Bronchial epithelial cell (primary cell): ENCODE measurements around the gene COLEC12. TPM values are rescaled to one million over a fixed set of nuclear protein-coding genes. Genes with fewer than 3 reads are reported as not detected.

ENCODE experiments used
- DNase-seq: peaks from one replicate; pipeline ENCODE4 v3.0.0-alpha.2; 2010; ENCODE audit warnings: low read depth
- FAIRE-seq: peaks from 2 replicates; lab custom pipeline; 2011; peaks lifted over from hg19 to GRCh38; lab: Jason Lieb, UNC
- H3K27me3 ChIP-seq: 2 replicates; pipeline ENCODE4 v1.5.1; 2011; ENCODE audit warnings: low read length; ENCODE audit not compliant: control insufficient read depth, insufficient read depth
- H3K36me3 ChIP-seq: 2 replicates; pipeline ENCODE4 v1.5.1; 2011; ENCODE audit warnings: low read length; ENCODE audit not compliant: control insufficient read depth, insufficient read depth
- H3K4me3 ChIP-seq: 2 replicates; pipeline ENCODE4 v1.5.1; 2011; ENCODE audit warnings: mild to moderate bottlenecking, low read depth, low read length, control low read depth
- CTCF ChIP-seq: IDR thresholded peaks from 2 replicates; pipeline ENCODE4 v1.5.1; 2011; ENCODE audit warnings: mild to moderate bottlenecking, moderate library complexity, low read length, control low read depth, inconsistent platforms; ENCODE audit not compliant: insufficient read depth, severe bottlenecking
- total RNA-seq: library from RNA; depleted of rRNA; stranded (reverse); fragments of >200 nt; gene quantifications from 2 replicates; pipeline ENCODE4 v1.2.1, GENCODE V29; 2014

Gene COLEC12
- total RNA-seq, 1 donor from 2014 or later = 0.53 TPM

- no peaks in the 10 kb centered on the region for H3K36me3 ChIP-seq
- DNase-seq (no peak), FAIRE-seq (no peak)
- TF ChIP-seq CTCF = no peak
- no peaks in the 10 kb centered on the region for H3K27me3 ChIP-seq
- no peak overlapping the region for H3K4me3 ChIP-seq
These were observed 131.1 kb downstream of the COLEC12 start for GRCh38 chr18:369224-370015.

- no peak overlapping the region for H3K4me3 ChIP-seq
- H3K36me3 ChIP-seq = no peaks in the 10 kb centered on the region
- no peak for DNase-seq
- no peak for FAIRE-seq
- H3K27me3 ChIP-seq = no peaks in the 10 kb centered on the region
- no peak for TF ChIP-seq CTCF
These were observed 133.9 kb downstream of the COLEC12 start for GRCh38 chr18:366466-367061.

- no peak for DNase-seq
- no peak for FAIRE-seq
- no peak for TF ChIP-seq CTCF
- Histone ChIP-seq H3K4me3 (no peak overlapping the region), H3K36me3 (no peaks in the 10 kb centered on the region), H3K27me3 (no peaks in the 10 kb centered on the region)
These were observed 134.8 kb downstream of the COLEC12 start for GRCh38 chr18:365651-366050.

GRCh38 chr18:364256-364826, 136.2 kb downstream of the COLEC12 start:
- TF ChIP-seq CTCF = no peak
- Histone ChIP-seq H3K36me3 (no peaks in the 10 kb centered on the region), H3K4me3 (no peak overlapping the region), H3K27me3 (no peaks in the 10 kb centered on the region)
- FAIRE-seq (no peak), DNase-seq (no peak)

- Histone ChIP-seq H3K27me3 (no peaks in the 10 kb centered on the region), H3K36me3 (no peaks in the 10 kb centered on the region), H3K4me3 (no peak overlapping the region)
- FAIRE-seq (no peak), DNase-seq (no peak)
- TF ChIP-seq CTCF = no peak
These were observed 137.0 kb downstream of the COLEC12 start for GRCh38 chr18:363301-364085.
